Suppressor macrophage treated with lipopolysaccharide for 1 hour (primary cell): ENCODE data around the gene KATNIP.

Experiments
- DNase-seq, 3 donors: peaks; one replicate each; pipeline ENCODE4 v3.0.0-alpha.2; 2020 to 2022

The KATNIP gene

GRCh38 chr16:27549746-27550581 lies at the start of gene KATNIP, which contains the start of gene GTF3C1:
TSS of gene KATNIP (plus strand) at chr16:27550144. CDS start at chr16:27550171, 27 bp downstream.
TSS of gene GTF3C1 (minus strand) at chr16:27549913. CDS start at chr16:27549890, 23 bp downstream.
- peak; percentile 100 for DNase-seq

GRCh38 chr16:27500801-27501200 lies 49.1 kb upstream of the KATNIP start:
- DNase-seq = no peak

DNA sequence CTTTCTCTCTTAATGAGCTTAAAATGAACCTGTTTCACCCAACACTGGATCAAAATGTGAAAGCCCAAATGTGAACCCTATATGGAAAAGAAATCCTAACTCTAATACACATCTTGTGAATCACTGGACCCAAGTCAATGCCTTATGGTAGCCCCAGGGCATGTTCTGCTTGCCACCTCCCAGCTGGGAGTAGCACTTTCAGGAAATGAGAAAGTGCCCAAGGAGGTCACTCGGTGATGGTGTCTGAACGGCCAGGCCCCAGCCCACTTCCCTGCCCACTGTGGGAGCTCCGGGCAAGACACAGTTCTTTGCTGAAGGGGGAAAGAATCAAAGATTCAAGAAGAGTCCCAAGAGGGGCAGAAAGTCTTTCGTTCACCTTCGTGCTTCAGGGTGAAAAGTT lies 46.3 kb upstream of the KATNIP start:
- DNase-seq = no peak

DNA sequence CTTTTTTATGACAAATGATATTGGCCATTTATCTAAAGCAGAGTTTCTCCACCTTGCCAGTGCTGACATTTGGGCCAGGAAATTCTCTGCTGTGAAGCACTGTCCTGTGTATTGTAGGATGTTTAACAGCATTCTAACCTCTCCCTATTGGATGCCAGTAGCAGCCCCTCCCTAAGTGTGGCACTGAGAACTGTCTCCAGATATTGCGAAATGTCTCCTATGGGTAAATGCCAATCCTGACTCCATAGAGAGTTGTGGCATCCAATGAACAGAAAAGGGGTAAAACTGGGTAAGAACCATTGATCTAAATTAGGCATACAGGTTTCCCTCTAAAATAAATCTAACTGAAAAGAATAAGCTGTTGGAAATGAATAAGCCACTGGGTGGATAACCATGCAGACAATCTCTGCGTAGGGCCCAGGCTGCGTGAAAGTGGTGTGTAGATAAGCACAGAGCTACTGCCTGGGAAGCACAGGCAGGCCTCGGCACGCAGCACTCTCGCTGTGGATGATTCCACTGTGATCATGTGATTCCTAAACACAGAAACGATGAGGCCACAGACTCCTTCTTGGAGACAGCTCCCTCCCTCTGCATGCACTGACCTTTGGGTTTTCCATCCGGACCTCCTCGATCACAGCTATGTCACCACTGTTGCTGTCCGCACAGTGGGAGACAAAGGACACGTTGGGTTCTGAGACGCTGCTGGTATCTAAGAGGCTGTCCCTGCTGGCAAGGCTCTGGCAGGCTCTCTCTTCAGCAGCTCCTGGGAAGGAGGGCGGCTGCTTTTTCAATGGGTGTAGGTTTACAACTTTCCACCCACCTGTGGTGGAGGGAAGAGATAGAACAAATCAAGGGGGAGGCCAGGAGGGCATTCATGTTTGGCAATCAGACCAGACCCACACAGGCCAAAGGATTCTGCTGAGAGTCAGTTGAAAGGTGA lies 44.4 kb upstream of the KATNIP start:
- no peak for DNase-seq

GRCh38 chr16:27506771-27507170 lies 43.2 kb upstream of the KATNIP start:
- no peak for DNase-seq

DNA sequence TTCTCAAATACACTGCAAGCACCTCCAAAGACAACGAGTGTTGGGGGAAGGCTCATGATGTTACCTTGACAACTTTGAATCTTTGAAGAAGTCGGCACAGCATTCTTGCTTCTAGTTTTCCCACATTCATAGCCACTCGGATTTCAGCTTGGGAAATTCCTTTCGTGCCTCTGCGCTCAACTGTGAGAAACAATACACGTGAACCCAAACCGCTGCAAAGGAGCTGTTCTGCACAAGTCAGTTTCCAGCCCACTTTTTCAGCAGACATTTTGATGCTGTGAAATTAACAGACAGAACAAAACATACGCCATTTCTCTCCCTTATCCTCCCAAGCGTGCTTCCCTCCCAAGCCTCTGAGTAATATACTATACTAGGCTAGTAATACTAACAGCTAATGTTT lies 41.5 kb upstream of the KATNIP start:
- DNase-seq = no peak

DNA sequence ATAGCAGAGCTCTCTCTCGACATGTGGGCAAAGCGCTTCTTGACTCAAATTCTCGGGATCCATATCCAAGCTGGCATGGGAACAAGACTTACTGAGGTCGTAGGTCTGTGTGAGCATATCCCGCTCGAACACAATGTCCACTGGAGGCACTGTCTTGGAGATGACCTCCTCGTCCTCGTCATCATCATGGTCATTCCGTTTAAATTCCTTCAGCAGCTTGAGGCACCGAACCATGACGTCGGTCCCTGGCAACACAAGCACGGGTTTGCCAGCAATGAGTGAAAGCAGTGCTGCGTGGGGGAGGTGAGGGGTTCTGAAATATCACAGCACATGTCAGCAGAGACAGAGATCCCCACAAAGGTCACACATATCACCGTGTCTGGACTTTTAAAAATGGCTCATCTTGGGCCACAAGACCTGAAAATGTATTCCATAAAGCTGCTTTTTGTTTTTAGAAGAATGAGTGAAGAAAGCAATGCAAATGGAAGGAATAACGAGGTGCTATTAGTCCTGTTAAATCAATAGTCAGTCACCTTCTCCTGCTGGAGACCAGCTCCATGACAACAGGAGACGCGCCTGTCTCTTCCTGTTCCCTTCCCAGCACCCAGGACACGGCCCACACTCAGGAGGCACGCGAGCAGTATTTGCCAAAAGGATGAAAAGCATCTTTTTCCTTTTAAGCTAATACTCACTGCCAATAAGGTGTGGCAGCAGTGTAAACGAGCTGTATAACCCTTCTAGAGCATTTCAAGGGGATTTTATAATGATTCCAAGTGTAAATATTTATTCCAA lies 38.1 kb upstream of the KATNIP start:
- no peak for DNase-seq

GRCh38 chr16:27514806-27515205 lies 35.1 kb upstream of the KATNIP start:
- DNase-seq = no peak

DNA sequence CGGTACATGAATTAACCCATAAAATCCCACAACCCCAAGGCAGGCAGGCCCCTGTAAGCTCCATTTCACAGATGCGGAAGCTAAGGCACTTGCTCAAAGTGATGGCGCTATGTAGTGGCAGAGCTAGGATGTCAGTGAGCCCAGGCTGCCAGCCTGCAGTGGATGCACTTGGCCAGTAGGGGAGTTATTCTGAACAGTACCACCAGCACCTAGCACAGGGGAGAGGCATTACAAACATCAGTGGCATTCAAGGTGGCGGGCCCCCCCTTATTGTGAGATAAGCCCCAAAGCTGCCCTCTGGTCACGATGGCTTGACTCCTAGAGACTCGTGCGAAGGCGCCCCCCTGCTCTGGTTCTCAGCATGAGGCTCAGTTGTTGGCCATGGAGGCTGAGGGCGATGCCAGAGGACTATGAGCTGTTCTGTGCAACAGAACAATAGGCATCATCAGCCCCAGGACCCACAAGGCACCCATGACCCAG lies 34.0 kb upstream of the KATNIP start:
- peak; percentile 20 to 33 (median 27) for DNase-seq

DNA sequence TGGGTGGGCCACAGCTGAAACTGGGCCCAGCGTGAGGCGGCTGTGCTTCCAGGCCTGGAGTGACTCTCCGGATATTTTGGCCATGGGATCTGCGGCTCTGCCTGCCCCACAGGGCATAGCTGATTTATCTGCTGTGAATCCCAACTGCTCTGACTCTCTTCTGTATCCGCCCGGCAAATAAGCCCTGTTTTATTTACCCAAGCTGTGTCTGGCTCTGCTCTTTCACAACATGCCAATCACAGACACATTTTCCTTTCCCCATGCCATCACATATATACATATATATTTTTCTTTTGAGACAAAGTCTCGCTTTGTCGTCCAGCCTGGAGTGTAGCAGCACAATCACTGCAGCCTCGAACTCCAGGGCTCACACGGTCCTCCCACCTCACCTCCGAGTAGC lies 33.6 kb upstream of the KATNIP start:
- DNase-seq = no peak

- DNase-seq = no peak
Measured at GRCh38 chr16:27517664-27518063, 32.3 kb upstream of the KATNIP start.

DNA sequence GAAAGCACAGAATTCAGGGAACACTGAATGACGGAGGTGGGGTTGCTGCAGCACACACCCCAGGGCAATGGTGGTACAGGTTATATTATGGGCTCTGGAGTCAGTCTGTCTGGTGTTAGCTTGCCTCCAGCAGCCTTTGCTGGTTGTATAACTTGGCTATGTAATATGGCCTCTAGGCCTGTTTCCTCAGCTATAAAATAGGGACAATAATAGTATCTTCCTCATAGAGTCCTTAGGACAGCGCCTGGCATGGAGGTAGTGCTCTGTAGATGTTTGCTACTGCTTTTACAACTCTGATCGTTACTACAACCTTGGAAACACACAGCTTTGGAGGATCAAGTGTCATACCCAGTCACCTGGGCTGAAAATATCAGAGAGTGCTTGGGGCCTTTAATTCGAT lies 31.7 kb upstream of the KATNIP start:
- no peak for DNase-seq

- DNase-seq = no peak
Measured at GRCh38 chr16:27520982-27521673, 28.8 kb upstream of the KATNIP start.

GRCh38 chr16:27522173-27522707 lies 27.7 kb upstream of the KATNIP start:
- no peak for DNase-seq

GRCh38 chr16:27526180-27526579 lies 23.8 kb upstream of the KATNIP start:
- no peak for DNase-seq

GRCh38 chr16:27528294-27528693 lies 21.6 kb upstream of the KATNIP start:
- DNase-seq = no peak

- DNase-seq = no peak
Measured at GRCh38 chr16:27529962-27530361, 20.0 kb upstream of the KATNIP start.

DNA sequence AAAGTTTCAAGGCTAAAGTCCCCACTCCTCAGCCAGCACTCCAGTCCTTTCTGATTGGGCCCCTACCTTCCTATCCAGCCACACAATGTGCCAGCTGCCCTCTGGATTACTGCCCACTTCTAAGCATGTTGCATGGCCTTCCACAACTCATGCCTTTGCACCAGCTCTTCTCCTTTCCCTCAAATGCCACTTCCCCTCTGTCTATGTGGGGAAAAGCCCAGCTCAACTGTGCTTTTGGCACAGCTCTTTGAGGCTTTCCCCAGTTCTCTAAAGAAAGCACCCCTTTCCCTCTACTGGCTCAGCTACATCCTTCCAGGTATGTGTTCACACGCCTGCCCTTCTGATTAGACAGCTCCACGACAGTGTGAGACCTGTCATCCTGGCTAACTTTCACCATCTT lies 18.8 kb upstream of the KATNIP start:
- peak; percentile 60 to 70 (median 62) for DNase-seq

GRCh38 chr16:27531826-27532800 lies 17.8 kb upstream of the KATNIP start:
- DNase-seq = no peak

- DNase-seq = no peak
Measured at GRCh38 chr16:27534256-27534655, 15.7 kb upstream of the KATNIP start.
